Measurements from ENCODE around the gene RAB6B.

The RAB6B gene

GRCh38 chr3:133886031-133886722 lies 9.5 kb downstream of the RAB6B start:
- DNase-seq (ENCODE audit: low read depth), result no peak
- no peak for TF ChIP-seq CTCF (IDR thresholded peaks at IDR 0.05; ENCODE audit: control insufficient read depth, insufficient read depth, low read depth, low read length, missing control alignments)
- no peak overlapping the region for H3K4me3 ChIP-seq (ENCODE audit: control insufficient read depth, low read depth, low read length)

- DNase-seq (ENCODE audit: low read depth), result no peak
- H3K4me3 ChIP-seq (ENCODE audit: control insufficient read depth, low read depth, low read length), result no peak overlapping the region
- TF ChIP-seq CTCF (IDR thresholded peaks at IDR 0.05; ENCODE audit: control insufficient read depth, insufficient read depth, low read depth, low read length, missing control alignments), result no peak
These were observed 10.6 kb downstream of the RAB6B start for GRCh38 chr3:133884887-133885711.

- no peak overlapping the region for H3K4me3 ChIP-seq (ENCODE audit: control insufficient read depth, low read depth, low read length)
- DNase-seq (ENCODE audit: low read depth), result no peak
- no peak for TF ChIP-seq CTCF (IDR thresholded peaks at IDR 0.05; ENCODE audit: control insufficient read depth, insufficient read depth, low read depth, low read length, missing control alignments)
These were observed 11.4 kb downstream of the RAB6B start for GRCh38 chr3:133884054-133884886.

GRCh38 chr3:133883641-133884040 lies 12.0 kb downstream of the RAB6B start:
- TF ChIP-seq CTCF (IDR thresholded peaks at IDR 0.05; ENCODE audit: control insufficient read depth, insufficient read depth, low read depth, low read length, missing control alignments), result no peak
- H3K4me3 ChIP-seq (ENCODE audit: control insufficient read depth, low read depth, low read length), result no peak overlapping the region
- no peak for DNase-seq (ENCODE audit: low read depth)

- no peak for TF ChIP-seq CTCF (IDR thresholded peaks at IDR 0.05; ENCODE audit: control insufficient read depth, insufficient read depth, low read depth, low read length, missing control alignments)
- H3K4me3 ChIP-seq (ENCODE audit: control insufficient read depth, low read depth, low read length), result no peak overlapping the region
- DNase-seq (ENCODE audit: low read depth), result no peak
These were observed 12.6 kb downstream of the RAB6B start for GRCh38 chr3:133882986-133883586.

Measured in AG09309 (cell line).